B cell (primary cell): ENCODE measurements around the gene SULT2A1. TPM values are rescaled to one million over a fixed set of nuclear protein-coding genes. Genes with fewer than 3 reads are reported as not detected.

ENCODE experiments used
- ATAC-seq: fragments of 200-7000 bp; cut with Tn5 transposase; one replicate; pipeline ENCODE4 v1.10.0; 2021; ENCODE audit warnings: low read depth, mild to moderate bottlenecking, moderate number of reproducible peaks, moderate library complexity
- CTCF ChIA-PET: fragments of 350-600 bp; sonication (Branson Sonifier 250); formaldehyde crosslinking; loops from one replicate; lab custom pipeline; 2021; ENCODE audit warnings: antibody characterized with exemption, inconsistent platforms; lab: Charles Lee
- POLR2A ChIA-PET: fragments of 350-600 bp; sonication (Branson Sonifier 250); formaldehyde crosslinking; loops from one replicate; lab custom pipeline; 2021; ENCODE audit warnings: antibody characterized with exemption; lab: Charles Lee
- DNase-seq: peaks from one replicate; pipeline ENCODE4 v3.0.0; 2013
- H2AFZ ChIP-seq: 2 replicates; pipeline ENCODE4 v1.6.1; 2012; ENCODE audit warnings: mild to moderate bottlenecking, low read depth, low read length; ENCODE audit not compliant: insufficient read depth, poor library complexity, severe bottlenecking
- H3K27ac ChIP-seq, 2 donors: 1 replicate in 1 of 2; 2 replicates in 1 of 2; pipeline ENCODE4 v1.5.1; 2012 to 2013; ENCODE audit warnings: low read length in 2 of 2, mild to moderate bottlenecking in 2 of 2, moderate library complexity in 1 of 2
- H3K27me3 ChIP-seq, 4 experiments: fragments of 200-600 bp in 1 of 4; sonication (generic) in 1 of 4; replicated peaks in 1 of 4; 1 replicate in 2 of 4; 2 replicates in 2 of 4; pipeline versions ENCODE4 v1.6.1 to v1.7.0; 2013 to 2016; ENCODE audit warnings: low read length in 3 of 4, mild to moderate bottlenecking in 2 of 4, mixed read lengths in 1 of 4, moderate library complexity in 1 of 4; ENCODE audit not compliant: insufficient read depth in 4 of 4, control insufficient read depth in 3 of 4; ENCODE audit errors: control extremely low read depth in 1 of 4
- H3K36me3 ChIP-seq, 2 experiments: replicated peaks in 1 of 2; 1 replicate in 1 of 2; 2 replicates in 1 of 2; pipeline versions ENCODE4 v1.6.1 to v1.7.1; 2013; ENCODE audit warnings: low read length in 1 of 2; ENCODE audit not compliant: insufficient read depth in 2 of 2, control insufficient read depth in 1 of 2; ENCODE audit errors: control extremely low read depth in 1 of 2, extremely low read depth in 1 of 2
- H3K4me1 ChIP-seq, 2 donors: fragments of 200-600 bp in 1 of 2; sonication (generic) in 1 of 2; 1 replicate in 1 of 2; 2 replicates in 1 of 2; pipeline versions ENCODE4 v1.5.1 to v1.6.1; 2013 to 2017; ENCODE audit warnings: low read length in 2 of 2; ENCODE audit not compliant: control insufficient read depth in 2 of 2, insufficient read depth in 2 of 2
- H3K4me2 ChIP-seq: replicated peaks from 2 replicates; pipeline ENCODE3; 2012; ENCODE audit warnings: mild to moderate bottlenecking, low read depth, low read length; ENCODE audit not compliant: poor library complexity, severe bottlenecking
- H3K4me3 ChIP-seq, 5 experiments: fragments of 200-600 bp in 1 of 5; sonication (generic) in 1 of 5; 1 replicate in 3 of 5; 2 replicates in 2 of 5; pipeline versions ENCODE4 v1.5.1 to v1.7.0; 2011 to 2016; ENCODE audit warnings: low read length in 4 of 5, mild to moderate bottlenecking in 4 of 5, low read depth in 2 of 5, control low read depth in 1 of 5, moderate library complexity in 1 of 5; ENCODE audit not compliant: insufficient read depth in 1 of 5; ENCODE audit errors: control extremely low read depth in 1 of 5, extremely low read depth in 1 of 5
- H3K79me2 ChIP-seq: fragments of 200-600 bp; sonication (generic); one replicate; pipeline ENCODE4 v1.6.0; 2016; ENCODE audit warnings: low read length; ENCODE audit not compliant: control insufficient read depth, insufficient read depth
- H3K9ac ChIP-seq: fragments of 200-600 bp; sonication (generic); 2 replicates; pipeline ENCODE4 v1.6.1; 2017; ENCODE audit warnings: mild to moderate bottlenecking, low read length, moderate library complexity
- H3K9me3 ChIP-seq, 3 donors: one replicate each; pipeline versions ENCODE4 v1.6.1 to v1.7.1; 2013; ENCODE audit warnings: low read length in 2 of 3; ENCODE audit not compliant: control insufficient read depth in 2 of 3, insufficient read depth in 1 of 3; ENCODE audit errors: control extremely low read depth in 1 of 3
- H4K20me1 ChIP-seq: 2 replicates; pipeline ENCODE4 v1.6.0; 2012; ENCODE audit warnings: mild to moderate bottlenecking, low read length; ENCODE audit not compliant: insufficient read depth, control insufficient read depth, poor library complexity, severe bottlenecking
- H3K27ac Mint-ChIP-seq: one replicate; pipeline ENCODE4 v1.8.0; 2021; ENCODE audit warnings: mixed read lengths
- H3K27me3 Mint-ChIP-seq: one replicate; pipeline ENCODE4 v1.8.0; 2021; ENCODE audit warnings: mixed read lengths
- H3K4me1 Mint-ChIP-seq: one replicate; pipeline ENCODE4 v1.8.0; 2021; ENCODE audit warnings: mixed read lengths
- H3K4me3 Mint-ChIP-seq: one replicate; pipeline ENCODE4 v1.8.0; 2021; ENCODE audit warnings: mixed read lengths
- H3K9me3 Mint-ChIP-seq: one replicate; pipeline ENCODE4 v1.8.0; 2022; ENCODE audit warnings: mixed read lengths; ENCODE audit not compliant: insufficient read depth
- EZH2 ChIP-seq: IDR thresholded peaks from 2 replicates; pipeline ENCODE4 v1.6.1; 2012; ENCODE audit warnings: borderline replicate concordance, low read depth, mild to moderate bottlenecking, moderate library complexity, low read length; ENCODE audit not compliant: insufficient read depth, poor library complexity, severe bottlenecking
- WGBS: methylation state at CpG from one replicate; pipeline ENCODE4 v1.1.5; 2013; ENCODE audit warnings: missing lambda C conversion rate; ENCODE audit not compliant: insufficient coverage; 5-methylcytosine and 5-hydroxymethylcytosine counted together
- intact Hi-C: fragments of 100-400 bp; cut with micrococcal nuclease; formaldehyde crosslinking; loops from one replicate; pipeline ENCODE4 v1.10.0; 2022
- polyA plus RNA-seq: library from polyadenylated mRNA; depleted of rRNA; stranded (reverse); fragments of >200 nt; gene quantifications from 2 replicates; pipeline ENCODE4 v1.2.3, GENCODE V29; 2012
- total RNA-seq, 2 donors: library from RNA; stranded (reverse); fragments of 120-200 nt in 1 of 2; gene quantifications; 1 replicate in 1 of 2; 2 replicates in 1 of 2; pipeline versions ENCODE4 v1.2.3 to v1.2.4, GENCODE V29; 2013 to 2022
- TF ChIP-seq, protein P1 (sequence below): fragments of 200-600 bp; IDR thresholded peaks from one replicate; pipeline ENCODE4 v1.8.0; 2022; ENCODE audit warnings: antibody characterized with exemption, mild to moderate bottlenecking

Gene SULT2A1
- total and polyA plus RNA-seq, 2 donors (not counting 1 experiment from before 2014, with no cell fraction given) = not detected

DNA sequence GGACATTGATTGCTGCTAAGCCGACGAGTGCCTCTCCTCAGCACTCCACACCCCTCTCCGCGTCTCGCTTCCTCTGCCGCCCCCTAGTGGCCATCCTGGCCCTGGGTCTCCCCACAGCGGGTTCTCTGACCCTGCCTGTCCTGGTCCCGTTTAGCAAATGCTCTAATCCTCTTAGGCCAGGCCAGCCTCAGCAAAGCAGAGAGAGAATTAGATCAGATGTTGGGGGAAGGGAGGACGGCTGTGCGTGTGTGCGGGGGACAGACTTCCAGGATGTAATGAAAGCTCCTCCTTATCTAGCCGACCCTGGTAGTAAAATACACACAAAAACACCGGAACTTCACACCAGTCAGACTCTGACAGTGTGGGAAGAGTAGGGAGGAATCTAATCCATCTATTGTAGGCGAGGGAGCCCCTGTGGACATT lies 22.6 kb downstream of the SULT2A1 start:
- H3K4me3 ChIP-seq = no peak overlapping the region
- H3K27me3 Mint-ChIP-seq = peaks cover 27% of the 10 kb centered on the region
- no peaks in the 10 kb centered on the region for H3K4me1 Mint-ChIP-seq
- no peaks in the 10 kb centered on the region for H3K4me1 ChIP-seq
- no peak overlapping the region for H3K4me2 ChIP-seq
- peaks cover 3% of the 10 kb centered on the region for H3K9me3 Mint-ChIP-seq
- CTCF ChIA-PET = interaction anchor here (0.6 to 2.8 kb wide), 5 partner anchors 10 to 481 kb away, joined by 3 to 9 read pairs (median 4); no protein-coding TSS in a partner anchor
- peak; percentile 72 for DNase-seq
- ATAC-seq = peak; percentile 77
- no peak for TF ChIP-seq EZH2
- TF ChIP-seq, protein P1, sequence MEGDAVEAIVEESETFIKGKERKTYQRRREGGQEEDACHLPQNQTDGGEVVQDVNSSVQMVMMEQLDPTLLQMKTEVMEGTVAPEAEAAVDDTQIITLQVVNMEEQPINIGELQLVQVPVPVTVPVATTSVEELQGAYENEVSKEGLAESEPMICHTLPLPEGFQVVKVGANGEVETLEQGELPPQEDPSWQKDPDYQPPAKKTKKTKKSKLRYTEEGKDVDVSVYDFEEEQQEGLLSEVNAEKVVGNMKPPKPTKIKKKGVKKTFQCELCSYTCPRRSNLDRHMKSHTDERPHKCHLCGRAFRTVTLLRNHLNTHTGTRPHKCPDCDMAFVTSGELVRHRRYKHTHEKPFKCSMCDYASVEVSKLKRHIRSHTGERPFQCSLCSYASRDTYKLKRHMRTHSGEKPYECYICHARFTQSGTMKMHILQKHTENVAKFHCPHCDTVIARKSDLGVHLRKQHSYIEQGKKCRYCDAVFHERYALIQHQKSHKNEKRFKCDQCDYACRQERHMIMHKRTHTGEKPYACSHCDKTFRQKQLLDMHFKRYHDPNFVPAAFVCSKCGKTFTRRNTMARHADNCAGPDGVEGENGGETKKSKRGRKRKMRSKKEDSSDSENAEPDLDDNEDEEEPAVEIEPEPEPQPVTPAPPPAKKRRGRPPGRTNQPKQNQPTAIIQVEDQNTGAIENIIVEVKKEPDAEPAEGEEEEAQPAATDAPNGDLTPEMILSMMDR = peak; percentile 81
- no peaks in the 10 kb centered on the region for H4K20me1 ChIP-seq
- POLR2A ChIA-PET = no interaction called here
- H3K27ac Mint-ChIP-seq = no peak overlapping the region
- peaks cover 0 to 14% (median 0%) of the 10 kb centered on the region in 3 donors for H3K9me3 ChIP-seq
- WGBS = 2% methylated on average over 7 of the region's 14 CpGs
- H3K4me3 Mint-ChIP-seq = no peak overlapping the region
- peaks cover 0 to 11% (median 0%) of the 10 kb centered on the region in 4 experiments for H3K27me3 ChIP-seq
- intact Hi-C loops = no loop called here
- H3K79me2 ChIP-seq = no peaks in the 10 kb centered on the region
- H3K9ac ChIP-seq = no peak overlapping the region
- H2AFZ ChIP-seq = peak overlapping the region; percentile 26
- H3K36me3 ChIP-seq = no peaks in the 10 kb centered on the region
- H3K27ac ChIP-seq = no peak overlapping the region

DNA sequence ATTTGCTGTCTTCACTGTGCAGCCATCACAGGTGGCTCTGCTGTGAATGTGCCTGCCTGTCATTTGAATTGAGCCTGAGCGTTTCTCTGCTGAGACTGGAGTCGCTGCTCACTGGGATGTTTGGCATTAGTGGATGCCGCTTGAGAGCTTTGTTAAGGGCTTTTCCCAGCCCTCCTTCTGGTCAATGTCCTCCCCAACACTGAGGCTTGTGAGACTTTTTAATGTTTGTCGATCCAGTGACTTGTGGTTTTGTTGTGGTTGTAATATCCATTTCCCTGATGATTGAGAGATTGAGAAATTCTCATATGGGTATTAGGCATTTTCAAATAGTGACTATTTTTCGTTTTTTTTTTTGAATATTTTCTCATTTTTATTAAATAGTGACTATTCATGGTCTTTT lies 24.5 kb downstream of the SULT2A1 start:
- Histone ChIP-seq H3K27me3 (peaks cover 0 to 11% (median 0%) of the 10 kb centered on the region in 4 experiments), H3K79me2 (no peaks in the 10 kb centered on the region), H3K4me1 (no peaks in the 10 kb centered on the region), H3K9me3 (peaks cover 0 to 14% (median 0%) of the 10 kb centered on the region in 3 donors), H3K27ac (no peak overlapping the region), H4K20me1 (no peaks in the 10 kb centered on the region), H3K4me2 (no peak overlapping the region), H3K9ac (no peak overlapping the region), H3K36me3 (no peaks in the 10 kb centered on the region), H3K4me3 (no peak overlapping the region), H2AFZ (no peak overlapping the region)
- TF ChIP-seq, protein P1 = no peak
- no peak for TF ChIP-seq EZH2
- WGBS = 100% methylated on average over 2 of the region's 5 CpGs
- ATAC-seq (no peak), DNase-seq (no peak)
- no peaks in the 10 kb centered on the region for H3K4me1 Mint-ChIP-seq
- intact Hi-C loops = no loop called here
- ChIA-PET CTCF (interaction anchor here (2.8 kb wide), 1 partner anchor 425 kb away, joined by 9 read pairs; no protein-coding TSS in a partner anchor), POLR2A (no interaction called here)
- H3K9me3 Mint-ChIP-seq = peaks cover 3% of the 10 kb centered on the region
- no peak overlapping the region for H3K4me3 Mint-ChIP-seq
- H3K27ac Mint-ChIP-seq = no peak overlapping the region
- peaks cover 29% of the 10 kb centered on the region for H3K27me3 Mint-ChIP-seq
